Measurements from ENCODE around the gene CFAP410. TPM values are rescaled to one million over a fixed set of nuclear protein-coding genes. Genes with fewer than 3 reads are reported as not detected.

The CFAP410 gene
- total RNA-seq, 1 donor from 2014 or later: 20.6 TPM

DNA sequence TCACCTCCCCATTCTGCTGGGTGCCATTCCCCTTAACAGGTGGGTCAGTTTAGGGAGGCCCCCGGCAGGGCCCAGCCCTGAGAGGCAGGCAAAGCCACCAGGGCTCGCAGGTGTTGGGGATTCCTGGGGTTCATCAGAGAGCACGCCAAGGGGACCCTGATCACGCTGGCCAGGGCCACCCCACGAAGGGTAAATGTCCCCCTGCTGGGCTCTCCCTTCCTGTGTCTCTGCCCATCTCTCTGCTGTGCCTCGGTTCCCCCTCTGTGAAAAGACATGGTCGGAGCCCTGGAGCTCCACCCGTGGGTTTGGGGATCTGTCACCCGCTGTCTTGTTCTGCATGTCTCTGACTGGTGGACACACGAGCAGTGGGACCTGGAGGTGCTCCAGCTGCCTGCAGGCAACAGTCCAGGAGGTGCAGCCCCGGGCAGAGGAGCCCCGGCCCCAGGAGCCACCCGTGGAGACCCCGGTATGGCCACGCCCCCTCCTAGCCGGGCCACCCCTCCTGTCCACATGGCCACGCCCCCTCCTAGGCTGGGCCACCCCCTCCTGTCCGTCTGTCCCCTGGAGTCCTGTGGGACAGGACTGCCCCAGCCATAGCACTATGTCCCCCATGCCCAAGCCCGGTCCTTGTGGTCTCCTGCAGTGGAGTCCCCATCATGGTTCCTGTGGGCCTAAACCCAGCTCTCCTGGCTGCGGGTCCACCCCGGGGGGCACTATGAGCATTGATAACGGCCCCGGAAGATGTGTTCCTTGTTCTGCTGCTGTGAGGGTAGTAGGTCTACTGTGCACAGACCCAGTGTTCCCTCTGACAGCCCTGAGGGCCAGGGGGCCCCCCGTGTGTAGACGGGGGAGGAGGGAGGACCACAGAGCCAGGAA is 47.0 kb downstream of the CFAP410 start:
- Mint-ChIP-seq H3K4me1 (ENCODE audit: low read depth, unreplicated experiment) (peaks cover 2% of the 10 kb centered on the region), H3K27me3 (ENCODE audit: unreplicated experiment) (no peaks in the 10 kb centered on the region), H3K4me3 (ENCODE audit: unreplicated experiment) (no peak overlapping the region), H3K36me3 (ENCODE audit: unreplicated experiment) (no peaks in the 10 kb centered on the region), H3K27ac (ENCODE audit: unreplicated experiment) (no peak overlapping the region), H3K9me3 (ENCODE audit: unreplicated experiment) (peaks cover 2% of the 10 kb centered on the region)
- TF ChIP-seq CTCF (IDR thresholded peaks at IDR 0.05; ENCODE audit: partially characterized antibody, unreplicated experiment): no peak
- DNase-seq: peak; percentile 22

- DNase-seq: peak; percentile 19
- Mint-ChIP-seq H3K4me3 (ENCODE audit: unreplicated experiment) (no peak overlapping the region), H3K9me3 (ENCODE audit: unreplicated experiment) (peaks cover 2% of the 10 kb centered on the region), H3K27me3 (ENCODE audit: unreplicated experiment) (no peaks in the 10 kb centered on the region), H3K27ac (ENCODE audit: unreplicated experiment) (no peak overlapping the region), H3K36me3 (ENCODE audit: unreplicated experiment) (no peaks in the 10 kb centered on the region), H3K4me1 (ENCODE audit: low read depth, unreplicated experiment) (peaks cover 2% of the 10 kb centered on the region)
- no peak for TF ChIP-seq CTCF (IDR thresholded peaks at IDR 0.05; ENCODE audit: partially characterized antibody, unreplicated experiment)
These were observed 47.9 kb downstream of the CFAP410 start for GRCh38 chr21:44291078-44291935.

GRCh38 chr21:44290327-44291077 is 48.7 kb downstream of the CFAP410 start:
- Mint-ChIP-seq H3K36me3 (ENCODE audit: unreplicated experiment) (no peaks in the 10 kb centered on the region), H3K27ac (ENCODE audit: unreplicated experiment) (no peak overlapping the region), H3K4me3 (ENCODE audit: unreplicated experiment) (no peak overlapping the region), H3K4me1 (ENCODE audit: low read depth, unreplicated experiment) (peaks cover 2% of the 10 kb centered on the region), H3K27me3 (ENCODE audit: unreplicated experiment) (no peaks in the 10 kb centered on the region), H3K9me3 (ENCODE audit: unreplicated experiment) (peaks cover 2% of the 10 kb centered on the region)
- peak; percentile 29 for DNase-seq
- no peak for TF ChIP-seq CTCF (IDR thresholded peaks at IDR 0.05; ENCODE audit: partially characterized antibody, unreplicated experiment)

- H3K27ac Mint-ChIP-seq (ENCODE audit: unreplicated experiment): no peak overlapping the region
- no peak for TF ChIP-seq CTCF (IDR thresholded peaks at IDR 0.05; ENCODE audit: partially characterized antibody, unreplicated experiment)
- peaks cover 2% of the 10 kb centered on the region for H3K9me3 Mint-ChIP-seq (ENCODE audit: unreplicated experiment)
- peak; percentile 14 for DNase-seq
- H3K36me3 Mint-ChIP-seq (ENCODE audit: unreplicated experiment): no peaks in the 10 kb centered on the region
- H3K4me1 Mint-ChIP-seq (ENCODE audit: low read depth, unreplicated experiment): no peaks in the 10 kb centered on the region
- H3K4me3 Mint-ChIP-seq (ENCODE audit: unreplicated experiment): no peak overlapping the region
- no peaks in the 10 kb centered on the region for H3K27me3 Mint-ChIP-seq (ENCODE audit: unreplicated experiment)
These were observed 49.7 kb downstream of the CFAP410 start for GRCh38 chr21:44289381-44290010.
